Peyer's patch (tissue), 4 donors: ENCODE results near the gene MOSPD3. TPM values are rescaled to one million over a fixed set of nuclear protein-coding genes. Genes with fewer than 3 reads are reported as not detected.

ENCODE experiments used
- DNase-seq, 3 donors: peaks; one replicate each; pipeline ENCODE4 v3.0.0-alpha.2; 2017 to 2019
- H3K27ac ChIP-seq, 4 donors: fragments of 200-600 bp; sonication (generic); one replicate each; pipeline ENCODE4 v1.5.1; 2016 to 2019
- H3K27me3 ChIP-seq, 2 donors: fragments of 200-600 bp; sonication (generic); one replicate each; pipeline ENCODE4 v1.5.1; 2019
- H3K36me3 ChIP-seq, 3 donors: fragments of 200-600 bp; sonication (generic); one replicate each; pipeline ENCODE4 v1.5.1; 2016 to 2019
- H3K4me1 ChIP-seq, 4 donors: fragments of 200-600 bp; sonication (generic); one replicate each; pipeline ENCODE4 v1.5.1; 2016 to 2019
- H3K4me3 ChIP-seq, 4 donors: fragments of 200-600 bp; sonication (generic); 1 replicate in 3 of 4; 2 replicates in 1 of 4; pipeline ENCODE4 v1.5.1; 2016 to 2019; ENCODE audit warnings: mild to moderate bottlenecking in 1 of 4
- H3K9me3 ChIP-seq, 4 donors: fragments of 200-600 bp; sonication (generic); one replicate each; pipeline ENCODE4 v1.5.1; 2016 to 2019; ENCODE audit warnings: mild to moderate bottlenecking in 1 of 4
- CTCF ChIP-seq, 6 experiments: fragments of 450-650 bp in 4 of 6; fragments of 200-600 bp in 2 of 6; sonication (generic) in 1 of 6; IDR thresholded peaks; one replicate each; pipeline ENCODE4 v1.5.1; 2017 to 2019; ENCODE audit warnings: antibody characterized with exemption in 6 of 6, mild to moderate bottlenecking in 3 of 6, moderate library complexity in 1 of 6
- POLR2A ChIP-seq, 2 donors: fragments of 450-650 bp; IDR thresholded peaks; one replicate each; pipeline ENCODE4 v1.5.1; 2017; ENCODE audit warnings: antibody characterized with exemption in 2 of 2, mild to moderate bottlenecking in 2 of 2, moderate library complexity in 2 of 2
- total RNA-seq, 4 donors: library from RNA; depleted of rRNA; stranded (reverse); fragments of >200 nt; gene quantifications; one replicate each; pipeline ENCODE4 v1.1.0, GENCODE V29; 2016

The MOSPD3 gene
- total RNA-seq, 4 donors from 2014 or later: 5.0 to 14.2 (median 7.3) TPM

GRCh38 chr7:100632951-100633717, 20.8 kb downstream of the MOSPD3 start:
- Histone ChIP-seq H3K9me3 (no peaks in the 10 kb centered on the region), H3K4me1 (peaks cover 0 to 9% (median 3%) of the 10 kb centered on the region in 4 donors), H3K27me3 (no peaks in the 10 kb centered on the region), H3K4me3 (peak overlapping the region; percentile 49 to 75 (median 68)), H3K27ac (peak overlapping the region in 3 of 4 donors; percentile 13 to 72 (median 55)), H3K36me3 (no peaks in the 10 kb centered on the region)
- no peak for TF ChIP-seq POLR2A (IDR thresholded peaks at IDR 0.05)
- peak in 5 of 6 experiments; percentile 9 to 58 (median 38) for TF ChIP-seq CTCF (IDR thresholded peaks at IDR 0.05)
- peak; percentile 73 to 83 (median 75) for DNase-seq

GRCh38 chr7:100639995-100640516, 27.7 kb downstream of the MOSPD3 start:
- no peaks in the 10 kb centered on the region for H3K27me3 ChIP-seq
- no peak for TF ChIP-seq POLR2A (IDR thresholded peaks at IDR 0.05)
- no peak for TF ChIP-seq CTCF (IDR thresholded peaks at IDR 0.05)
- H3K4me3 ChIP-seq: no peak overlapping the region
- no peaks in the 10 kb centered on the region for H3K4me1 ChIP-seq
- H3K27ac ChIP-seq: no peak overlapping the region
- H3K9me3 ChIP-seq: no peaks in the 10 kb centered on the region
- no peaks in the 10 kb centered on the region for H3K36me3 ChIP-seq
- no peak for DNase-seq

- Histone ChIP-seq H3K27me3 (no peaks in the 10 kb centered on the region), H3K4me3 (peak overlapping the region in 1 of 4 donors; percentile 13), H3K4me1 (no peaks in the 10 kb centered on the region), H3K36me3 (no peaks in the 10 kb centered on the region), H3K27ac (no peak overlapping the region), H3K9me3 (no peaks in the 10 kb centered on the region)
- no peak for DNase-seq
- TF ChIP-seq POLR2A (IDR thresholded peaks at IDR 0.05): no peak
- no peak for TF ChIP-seq CTCF (IDR thresholded peaks at IDR 0.05)
Observed at GRCh38 chr7:100640517-100641440, 28.4 kb downstream of the MOSPD3 start.

GRCh38 chr7:100641463-100641859, 29.1 kb downstream of the MOSPD3 start, which contains the start of gene TFR2:
Gene TFR2 (minus strand): TSS chr7:100641552. CDS start chr7:100641509, 43 bp downstream.
- Histone ChIP-seq H3K27me3 (no peaks in the 10 kb centered on the region), H3K36me3 (no peaks in the 10 kb centered on the region), H3K27ac (no peak within 1 kb of the TSS), H3K4me1 (no peaks in the 10 kb centered on the region), H3K9me3 (no peaks in the 10 kb centered on the region), H3K4me3 (peak within 1 kb of the TSS in 1 of 4 donors; percentile 19)
- DNase-seq: no peak
- TF ChIP-seq POLR2A (IDR thresholded peaks at IDR 0.05) (no peak), CTCF (IDR thresholded peaks at IDR 0.05) (no peak)

- DNase-seq: no peak
- Histone ChIP-seq H3K4me1 (no peaks in the 10 kb centered on the region), H3K4me3 (peak overlapping the region in 1 of 4 donors; percentile 19), H3K9me3 (no peaks in the 10 kb centered on the region), H3K27me3 (no peaks in the 10 kb centered on the region), H3K36me3 (no peaks in the 10 kb centered on the region), H3K27ac (no peak overlapping the region)
- TF ChIP-seq CTCF (IDR thresholded peaks at IDR 0.05) (no peak), POLR2A (IDR thresholded peaks at IDR 0.05) (no peak)
Observed at GRCh38 chr7:100641860-100642533, 29.7 kb downstream of the MOSPD3 start.
